ENCODE measurements around the gene SLC22A9. TPM values are rescaled to one million over a fixed set of nuclear protein-coding genes. Genes with fewer than 3 reads are reported as not detected.

SLC22A9 gene
- total RNA-seq, 1 experiment from 2014 or later, result not detected

GRCh38 chr11:63343130-63343529 lies 26.5 kb upstream of the SLC22A9 start:
- peaks cover under 1% of the 10 kb centered on the region for H3K27me3 Mint-ChIP-seq (ENCODE audit: insufficient read depth, unreplicated experiment)
- H3K9me3 Mint-ChIP-seq (ENCODE audit: unreplicated experiment), result no peaks in the 10 kb centered on the region
- H3K36me3 Mint-ChIP-seq (ENCODE audit: insufficient read depth, unreplicated experiment), result no peaks in the 10 kb centered on the region
- intact Hi-C loops (cut with micrococcal nuclease), result no loop called here
- no TSS peak for BruUV-seq (replicated peaks)
- DNase-seq (ENCODE audit: unreplicated experiment), result peak; percentile 0
- POLR2A ChIA-PET, result no interaction called here
- TF ChIP-seq CTCF (IDR thresholded peaks at IDR 0.05; ENCODE audit: unreplicated experiment), result no peak
- H3K4me1 Mint-ChIP-seq (ENCODE audit: insufficient read depth, unreplicated experiment), result no peaks in the 10 kb centered on the region
- CTCF ChIA-PET, result no interaction called here
- no peak overlapping the region for H3K4me3 Mint-ChIP-seq (ENCODE audit: unreplicated experiment)
- no peak overlapping the region for H3K27ac Mint-ChIP-seq (ENCODE audit: low read depth, unreplicated experiment)

GRCh38 chr11:63352144-63352543 lies 17.4 kb upstream of the SLC22A9 start:
- TF ChIP-seq CTCF (IDR thresholded peaks at IDR 0.05; ENCODE audit: unreplicated experiment), result no peak
- Mint-ChIP-seq H3K9me3 (ENCODE audit: unreplicated experiment) (peaks cover 8% of the 10 kb centered on the region), H3K4me1 (ENCODE audit: insufficient read depth, unreplicated experiment) (no peaks in the 10 kb centered on the region), H3K4me3 (ENCODE audit: unreplicated experiment) (no peak overlapping the region), H3K36me3 (ENCODE audit: insufficient read depth, unreplicated experiment) (no peaks in the 10 kb centered on the region), H3K27ac (ENCODE audit: low read depth, unreplicated experiment) (no peak overlapping the region), H3K27me3 (ENCODE audit: insufficient read depth, unreplicated experiment) (peaks cover 15% of the 10 kb centered on the region)
- ChIA-PET CTCF (no interaction called here), POLR2A (no interaction called here)
- no TSS peak for BruUV-seq (replicated peaks)
- intact Hi-C loops (cut with micrococcal nuclease), result no loop called here
- no peak for DNase-seq (ENCODE audit: unreplicated experiment)

DNA sequence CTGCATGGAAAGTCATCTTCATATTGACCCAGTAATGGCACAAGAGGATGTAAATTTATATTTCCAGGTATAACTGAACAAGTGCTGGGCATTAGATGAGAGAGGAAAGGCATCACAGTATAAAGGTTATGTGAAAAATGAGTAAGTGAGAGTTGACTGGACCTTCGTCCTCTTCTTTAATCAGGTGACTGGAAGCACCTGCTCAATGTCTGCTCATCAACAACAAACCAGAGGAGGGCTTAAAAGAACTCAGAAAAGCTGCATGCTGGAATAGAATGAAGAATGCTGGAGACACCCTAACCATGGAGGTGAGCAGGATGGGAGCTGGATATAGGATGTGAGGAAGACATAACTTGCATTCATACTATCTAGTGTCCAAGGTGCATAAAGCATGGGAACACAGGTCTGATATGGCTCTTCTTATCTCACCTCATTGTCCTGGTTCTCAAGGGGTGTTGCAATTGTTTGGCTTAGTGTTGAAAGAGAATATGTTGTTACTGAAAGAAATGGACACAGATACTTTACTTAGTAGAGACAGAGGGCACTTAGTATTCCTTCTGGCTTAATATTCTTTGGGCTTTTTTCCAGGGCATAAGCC lies 7.3 kb upstream of the SLC22A9 start:
- no peaks in the 10 kb centered on the region for H3K4me1 Mint-ChIP-seq (ENCODE audit: insufficient read depth, unreplicated experiment)
- TF ChIP-seq CTCF (IDR thresholded peaks at IDR 0.05; ENCODE audit: unreplicated experiment), result no peak

GRCh38 chr11:63369971-63370588 lies 495 bp downstream of the SLC22A9 start:
- POLR2A ChIA-PET, result no interaction called here
- no peak overlapping the region for H3K27ac Mint-ChIP-seq (ENCODE audit: low read depth, unreplicated experiment)
- CTCF ChIA-PET, result no interaction called here
- peaks cover 51% of the 10 kb centered on the region for H3K27me3 Mint-ChIP-seq (ENCODE audit: insufficient read depth, unreplicated experiment)
- no peaks in the 10 kb centered on the region for H3K36me3 Mint-ChIP-seq (ENCODE audit: insufficient read depth, unreplicated experiment)
- DNase-seq (ENCODE audit: unreplicated experiment), result no peak
- intact Hi-C loops (cut with micrococcal nuclease), result no loop called here
- no TSS peak for BruUV-seq (replicated peaks)
- no peaks in the 10 kb centered on the region for H3K4me1 Mint-ChIP-seq (ENCODE audit: insufficient read depth, unreplicated experiment)
- no peak for TF ChIP-seq CTCF (IDR thresholded peaks at IDR 0.05; ENCODE audit: unreplicated experiment)
- no peaks in the 10 kb centered on the region for H3K9me3 Mint-ChIP-seq (ENCODE audit: unreplicated experiment)
- H3K4me3 Mint-ChIP-seq (ENCODE audit: unreplicated experiment), result no peak overlapping the region

More for the DNA sequence above, 7.3 kb upstream of the SLC22A9 start:
- Mint-ChIP-seq H3K36me3 (ENCODE audit: insufficient read depth, unreplicated experiment) (no peaks in the 10 kb centered on the region), H3K27me3 (ENCODE audit: insufficient read depth, unreplicated experiment) (no peaks in the 10 kb centered on the region), H3K9me3 (ENCODE audit: unreplicated experiment) (peaks cover 12% of the 10 kb centered on the region), H3K4me3 (ENCODE audit: unreplicated experiment) (no peak overlapping the region), H3K27ac (ENCODE audit: low read depth, unreplicated experiment) (no peak overlapping the region)
- ChIA-PET POLR2A (no interaction called here), CTCF (no interaction called here)
- DNase-seq (ENCODE audit: unreplicated experiment), result no peak
- intact Hi-C loops (cut with micrococcal nuclease), result no loop called here
- no TSS peak for BruUV-seq (replicated peaks)

All from MCF 10A (cell line).